ENCODE measurements around the gene EVA1C.

DNA sequence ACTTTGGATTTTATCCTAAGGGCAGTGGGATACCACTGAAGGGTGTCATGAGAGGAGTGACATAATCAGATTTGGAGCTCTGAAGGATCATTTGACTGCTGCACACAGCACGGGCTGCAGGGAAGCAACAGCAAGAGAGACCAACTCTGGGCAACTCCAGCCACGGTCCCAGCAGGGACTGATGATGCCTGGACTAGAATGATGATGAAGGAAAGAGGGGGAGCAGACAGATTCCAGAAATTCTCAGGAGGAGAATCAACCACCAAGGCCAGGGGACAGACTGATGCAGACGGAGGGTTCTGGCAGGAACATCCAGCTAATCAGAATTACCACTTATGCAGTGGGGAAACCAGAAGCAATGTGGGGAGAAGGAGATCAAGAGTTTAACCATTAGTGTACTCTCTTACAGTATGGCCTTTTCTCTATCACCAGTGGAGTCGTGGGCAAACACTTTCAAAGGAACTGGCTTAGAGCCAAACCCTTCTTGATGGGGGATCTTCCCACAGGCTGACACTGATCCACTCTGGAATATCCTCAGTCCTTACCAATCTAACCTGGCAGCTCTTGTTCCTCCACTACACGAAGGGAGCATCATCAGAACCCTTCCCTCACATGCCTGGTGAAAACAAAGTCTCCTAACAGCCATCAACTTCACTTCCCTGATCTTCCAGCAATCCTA, 23.0 kb upstream of the EVA1C start:
- TF ChIP-seq POLR2AphosphoS5 (IDR thresholded peaks at IDR 0.05) (no peak), CTCF (IDR thresholded peaks at IDR 0.05) (no peak), POLR2A (IDR thresholded peaks at IDR 0.05) (no peak)
